Fibroblast of lung (primary cell): Measurements from ENCODE around the gene TTC31. TPM values are rescaled to one million over a fixed set of nuclear protein-coding genes. Genes with fewer than 3 reads are reported as not detected.

Experiments used
- DNase-seq, 2 donors: peaks; one replicate each; pipeline versions ENCODE4 v3.0.0 to v3.0.0-alpha.2; 2010; ENCODE audit warnings: low read depth in 2 of 2
- H2AFZ ChIP-seq: 2 replicates; pipeline ENCODE4 v1.5.1; 2012; ENCODE audit warnings: low read length, control low read depth, inconsistent platforms
- H3K27ac ChIP-seq: 2 replicates; pipeline ENCODE4 v1.5.1; 2011; ENCODE audit warnings: low read length, control low read depth; ENCODE audit not compliant: insufficient read depth
- H3K27me3 ChIP-seq: 2 replicates; pipeline ENCODE4 v1.5.1; 2011; ENCODE audit warnings: mild to moderate bottlenecking, low read length; ENCODE audit not compliant: control insufficient read depth, insufficient read depth
- H3K36me3 ChIP-seq: 2 replicates; pipeline ENCODE4 v1.5.1; 2011; ENCODE audit warnings: low read length; ENCODE audit not compliant: control insufficient read depth, insufficient read depth
- H3K4me1 ChIP-seq: 2 replicates; pipeline ENCODE4 v1.5.1; 2011; ENCODE audit warnings: low read length; ENCODE audit not compliant: control insufficient read depth, insufficient read depth; ENCODE audit errors: extremely low read depth
- H3K4me2 ChIP-seq: 2 replicates; pipeline ENCODE4 v1.5.1; 2011; ENCODE audit warnings: low read length, control low read depth; ENCODE audit not compliant: insufficient read depth; ENCODE audit errors: extremely low read depth
- H3K4me3 ChIP-seq, 4 experiments: fragments of 200-600 bp in 1 of 4; sonication (generic) in 1 of 4; replicated peaks in 1 of 4; 2 replicates each; pipeline ENCODE4 v1.5.1; 2011 to 2016; ENCODE audit warnings: low read length in 4 of 4, low read depth in 3 of 4, mild to moderate bottlenecking in 3 of 4, control low read depth in 2 of 4, inconsistent platforms in 1 of 4, mixed read lengths in 1 of 4; ENCODE audit not compliant: insufficient read depth in 1 of 4; ENCODE audit errors: control extremely low read depth in 1 of 4
- H3K79me2 ChIP-seq: 2 replicates; pipeline ENCODE4 v1.5.1; 2012; ENCODE audit warnings: mild to moderate bottlenecking, low read length, inconsistent platforms; ENCODE audit not compliant: control insufficient read depth, insufficient read depth
- H3K9ac ChIP-seq: 2 replicates; pipeline ENCODE4 v1.5.1; 2011; ENCODE audit warnings: mild to moderate bottlenecking, low read length, control low read depth; ENCODE audit not compliant: insufficient read depth
- H3K9me3 ChIP-seq: 2 replicates; pipeline ENCODE4 v1.5.1; 2012; ENCODE audit warnings: low read depth, low read length; ENCODE audit not compliant: control insufficient read depth, insufficient read depth
- H4K20me1 ChIP-seq: 2 replicates; pipeline ENCODE4 v1.5.1; 2011; ENCODE audit warnings: low read length; ENCODE audit not compliant: control insufficient read depth, insufficient read depth; ENCODE audit errors: extremely low read depth
- CTCF ChIP-seq, 2 donors: IDR thresholded peaks in 1 of 2; conservative IDR thresholded peaks in 1 of 2; 1 replicate in 1 of 2; 2 replicates in 1 of 2; pipeline ENCODE4 v1.5.1; 2011 to 2012; ENCODE audit warnings: low read length in 2 of 2, control low read depth in 1 of 2, inconsistent platforms in 1 of 2, low read depth in 1 of 2, mild to moderate bottlenecking in 1 of 2
- EZH2 ChIP-seq: IDR thresholded peaks from 2 replicates; pipeline ENCODE4 v1.5.1; 2012; ENCODE audit warnings: low read length, control low read depth, mild to moderate bottlenecking; ENCODE audit errors: missing control alignments
- polyA plus RNA-seq, 2 donors: library from polyadenylated mRNA; depleted of rRNA in 1 of 2; stranded (reverse) in 1 of 2; unstranded in 1 of 2; fragments of >200 nt; gene quantifications; 2 replicates each; pipeline ENCODE4 v1.2.1, GENCODE V29; 2011 to 2012; ENCODE audit warnings: missing spikeins in 1 of 2
- total RNA-seq: library from RNA; depleted of rRNA; stranded (reverse); fragments of >200 nt; gene quantifications from 2 replicates; pipeline ENCODE4 v1.2.1, GENCODE V29; 2014

The TTC31 gene
- total and polyA plus RNA-seq, 2 donors (not counting 1 experiment from before 2014, with no cell fraction given) = 10.7 to 11.8 TPM

GRCh38 chr2:74461187-74462053 is 21.5 kb upstream of the TTC31 start:
- Histone ChIP-seq H3K4me2 (no peak overlapping the region), H3K9ac (no peak overlapping the region), H3K79me2 (peaks cover 13% of the 10 kb centered on the region), H3K4me1 (peaks cover 9% of the 10 kb centered on the region), H3K27ac (no peak overlapping the region), H3K9me3 (no peaks in the 10 kb centered on the region), H2AFZ (no peak overlapping the region), H3K36me3 (peaks cover 15% of the 10 kb centered on the region), H3K27me3 (no peaks in the 10 kb centered on the region), H3K4me3 (no peak overlapping the region), H4K20me1 (no peaks in the 10 kb centered on the region)
- DNase-seq = no peak
- TF ChIP-seq EZH2 = no peak
- TF ChIP-seq CTCF (conservative IDR thresholded peaks at IDR 0.05 in 1 of 2, IDR thresholded peaks at IDR 0.05 in 1 of 2; ENCODE audit: low read depth in 1 of 2, low read length in 2 of 2) = peak in 1 of 2 donors; percentile 6

GRCh38 chr2:74462054-74462785 is 20.7 kb upstream of the TTC31 start:
- Histone ChIP-seq H3K4me3 (no peak overlapping the region), H3K4me1 (peaks cover 5% of the 10 kb centered on the region), H2AFZ (no peak overlapping the region), H3K27me3 (no peaks in the 10 kb centered on the region), H3K9me3 (no peaks in the 10 kb centered on the region), H3K4me2 (no peak overlapping the region), H3K79me2 (peaks cover 13% of the 10 kb centered on the region), H3K27ac (no peak overlapping the region), H3K36me3 (peaks cover 15% of the 10 kb centered on the region), H3K9ac (no peak overlapping the region), H4K20me1 (no peaks in the 10 kb centered on the region)
- DNase-seq = no peak
- TF ChIP-seq CTCF (conservative IDR thresholded peaks at IDR 0.05 in 1 of 2, IDR thresholded peaks at IDR 0.05 in 1 of 2; ENCODE audit: low read depth in 1 of 2, low read length in 2 of 2) = no peak
- no peak for TF ChIP-seq EZH2

GRCh38 chr2:74462786-74463105 is 20.1 kb upstream of the TTC31 start:
- Histone ChIP-seq H3K27ac (no peak overlapping the region), H3K4me2 (no peak overlapping the region)

More at GRCh38 chr2:74462786-74463105, 20.1 kb upstream of the TTC31 start:
- no peak for TF ChIP-seq EZH2
- no peak for DNase-seq
- peaks cover 13% of the 10 kb centered on the region for H3K79me2 ChIP-seq
- H4K20me1 ChIP-seq = no peaks in the 10 kb centered on the region
- H3K4me3 ChIP-seq = no peak overlapping the region
- H3K4me1 ChIP-seq = peaks cover 5% of the 10 kb centered on the region
- no peak overlapping the region for H2AFZ ChIP-seq
- H3K9me3 ChIP-seq = no peaks in the 10 kb centered on the region
- H3K27me3 ChIP-seq = no peaks in the 10 kb centered on the region
- H3K36me3 ChIP-seq = peaks cover 15% of the 10 kb centered on the region
- no peak overlapping the region for H3K9ac ChIP-seq
